Astrocyte (in vitro differentiated cells and primary cell): ENCODE results near the gene COL8A2. TPM values are rescaled to one million over a fixed set of nuclear protein-coding genes. Genes with fewer than 3 reads are reported as not detected.

ENCODE experiments used
- DNase-seq: peaks from one replicate; pipeline ENCODE4 v3.0.0-alpha.2; 2010; ENCODE audit warnings: low read depth
- FAIRE-seq: peaks from 2 replicates; lab custom pipeline; 2011; peaks lifted over from hg19 to GRCh38; lab: Jason Lieb, UNC
- H2AFZ ChIP-seq: 2 replicates; pipeline ENCODE4 v1.6.0; 2012; ENCODE audit warnings: low read depth, low read length, inconsistent platforms
- H3K27ac ChIP-seq: 2 replicates; pipeline ENCODE4 v1.5.1; 2011; ENCODE audit warnings: low read depth, low read length, inconsistent platforms
- H3K27me3 ChIP-seq: 2 replicates; pipeline ENCODE4 v1.6.0; 2011; ENCODE audit warnings: low read length, inconsistent platforms; ENCODE audit not compliant: insufficient read depth
- H3K36me3 ChIP-seq: 2 replicates; pipeline ENCODE4 v1.5.1; 2011; ENCODE audit warnings: low read length, inconsistent platforms; ENCODE audit not compliant: insufficient read depth
- H3K4me1 ChIP-seq: 2 replicates; pipeline ENCODE4 v1.5.1; 2011; ENCODE audit warnings: low read length, inconsistent platforms; ENCODE audit not compliant: insufficient read depth
- H3K4me2 ChIP-seq: 2 replicates; pipeline ENCODE4 v1.6.0; 2012; ENCODE audit warnings: low read length, inconsistent platforms
- H3K4me3 ChIP-seq: 2 replicates; pipeline ENCODE4 v1.5.1; 2011; ENCODE audit warnings: low read depth, mild to moderate bottlenecking, low read length, inconsistent platforms; ENCODE audit not compliant: insufficient read depth
- H3K79me2 ChIP-seq: 2 replicates; pipeline ENCODE4 v1.6.0; 2012; ENCODE audit warnings: mild to moderate bottlenecking, low read length, inconsistent platforms; ENCODE audit not compliant: insufficient read depth
- H3K9ac ChIP-seq: 2 replicates; pipeline ENCODE4 v1.6.0; 2012; ENCODE audit warnings: mild to moderate bottlenecking, low read length, inconsistent platforms
- H3K9me3 ChIP-seq: 2 replicates; pipeline ENCODE4 v1.5.1; 2012; ENCODE audit warnings: low read depth, mild to moderate bottlenecking, low read length, inconsistent platforms; ENCODE audit not compliant: insufficient read depth
- H4K20me1 ChIP-seq: 2 replicates; pipeline ENCODE4 v1.6.0; 2012; ENCODE audit warnings: low read length, inconsistent platforms; ENCODE audit not compliant: insufficient read depth
- H3K27ac Mint-ChIP-seq: one replicate; pipeline ENCODE4 v1.8.0; 2021; ENCODE audit warnings: mild to moderate bottlenecking, mixed read lengths; ENCODE audit not compliant: unreplicated experiment
- H3K27me3 Mint-ChIP-seq: one replicate; pipeline ENCODE4 v1.8.0; 2021; ENCODE audit warnings: low read depth, mixed read lengths; ENCODE audit not compliant: unreplicated experiment
- H3K36me3 Mint-ChIP-seq: one replicate; pipeline ENCODE4 v1.8.0; 2021; ENCODE audit warnings: low read depth, mixed read lengths; ENCODE audit not compliant: unreplicated experiment
- H3K4me1 Mint-ChIP-seq: one replicate; pipeline ENCODE4 v1.8.0; 2021; ENCODE audit warnings: low read depth, mixed read lengths; ENCODE audit not compliant: unreplicated experiment
- H3K4me3 Mint-ChIP-seq: one replicate; pipeline ENCODE4 v1.8.0; 2021; ENCODE audit warnings: mild to moderate bottlenecking, moderate library complexity, mixed read lengths; ENCODE audit not compliant: unreplicated experiment
- H3K9me3 Mint-ChIP-seq: one replicate; pipeline ENCODE4 v1.8.0; 2021; ENCODE audit warnings: mild to moderate bottlenecking, mixed read lengths; ENCODE audit not compliant: unreplicated experiment
- EZH2 ChIP-seq: IDR thresholded peaks from 2 replicates; pipeline ENCODE4 v1.6.1; 2012; ENCODE audit warnings: mild to moderate bottlenecking, low read length, inconsistent platforms; ENCODE audit not compliant: insufficient read depth
- total RNA-seq: library from RNA; stranded (reverse); gene quantifications from 2 replicates; pipeline ENCODE4 v1.2.1, GENCODE V29; 2021
- TF ChIP-seq, protein P1 (sequence below): IDR thresholded peaks from 2 replicates; pipeline ENCODE4 v1.5.1; 2011; ENCODE audit warnings: low read depth, mild to moderate bottlenecking, inconsistent platforms, low read length, moderate library complexity; ENCODE audit not compliant: insufficient read depth

Gene COL8A2
- total RNA-seq, 1 donor from 2014 or later = 3.4 TPM

DNA sequence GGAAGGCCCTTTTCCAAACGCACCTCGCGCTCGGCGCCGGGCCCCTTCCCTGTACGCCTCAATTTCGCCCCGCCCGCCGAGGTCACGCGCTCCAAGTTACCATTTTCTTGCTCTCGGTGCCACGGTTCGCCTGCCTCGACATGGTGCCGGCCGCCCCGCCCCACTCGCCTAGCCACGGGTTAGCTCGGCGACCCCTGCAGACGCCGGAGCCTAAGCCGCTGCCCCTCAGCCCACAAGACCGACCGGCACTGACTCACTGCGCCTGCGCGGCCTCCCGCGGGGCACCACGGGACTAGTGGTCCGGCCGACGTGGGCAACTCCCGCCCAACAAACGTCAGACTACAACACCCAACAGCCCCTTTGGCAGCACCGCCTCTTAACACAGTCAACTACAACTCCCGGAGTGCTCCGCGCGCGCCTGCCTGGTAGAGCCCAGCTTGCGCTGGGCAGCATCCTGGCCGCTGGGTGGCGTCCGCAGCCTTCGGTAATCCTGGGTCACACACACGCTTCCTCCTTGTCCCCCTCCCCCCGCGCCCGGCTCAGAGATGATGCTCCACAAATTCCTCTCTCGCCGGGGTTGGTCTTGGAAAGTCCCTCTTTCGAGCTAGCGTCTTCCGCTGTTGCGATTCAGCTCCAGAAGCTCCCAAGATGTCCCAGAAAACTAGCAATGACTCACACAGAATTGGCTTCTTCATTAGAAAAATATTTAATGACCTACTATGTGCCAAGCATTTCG, 24.4 kb upstream of the COL8A2 start, which contains the start of gene TRAPPC3:
Gene TRAPPC3 (minus strand): TSS at position 250 of the 736 bp plus-strand sequence. CDS start 108 bp downstream, at position 142.
- Mint-ChIP-seq H3K27me3 (no peaks in the 10 kb centered on the region), H3K9me3 (peaks cover 4% of the 10 kb centered on the region), H3K4me3 (peak within 1 kb of the TSS; percentile 96), H3K36me3 (peaks cover 6% of the 10 kb centered on the region), H3K4me1 (peaks cover 28% of the 10 kb centered on the region), H3K27ac (peak within 1 kb of the TSS; percentile 96)
- Histone ChIP-seq H3K27me3 (no peaks in the 10 kb centered on the region), H3K79me2 (peaks cover 39% of the 10 kb centered on the region), H3K4me1 (peaks cover 28% of the 10 kb centered on the region), H4K20me1 (peaks cover 11% of the 10 kb centered on the region), H3K4me2 (peak within 1 kb of the TSS; percentile 90), H3K36me3 (no peaks in the 10 kb centered on the region), H3K9me3 (no peaks in the 10 kb centered on the region), H3K27ac (peak within 1 kb of the TSS; percentile 98), H3K4me3 (peak within 1 kb of the TSS; percentile 72), H3K9ac (peak within 1 kb of the TSS; percentile 90), H2AFZ (peak within 1 kb of the TSS; percentile 78)
- TF ChIP-seq, protein P1, sequence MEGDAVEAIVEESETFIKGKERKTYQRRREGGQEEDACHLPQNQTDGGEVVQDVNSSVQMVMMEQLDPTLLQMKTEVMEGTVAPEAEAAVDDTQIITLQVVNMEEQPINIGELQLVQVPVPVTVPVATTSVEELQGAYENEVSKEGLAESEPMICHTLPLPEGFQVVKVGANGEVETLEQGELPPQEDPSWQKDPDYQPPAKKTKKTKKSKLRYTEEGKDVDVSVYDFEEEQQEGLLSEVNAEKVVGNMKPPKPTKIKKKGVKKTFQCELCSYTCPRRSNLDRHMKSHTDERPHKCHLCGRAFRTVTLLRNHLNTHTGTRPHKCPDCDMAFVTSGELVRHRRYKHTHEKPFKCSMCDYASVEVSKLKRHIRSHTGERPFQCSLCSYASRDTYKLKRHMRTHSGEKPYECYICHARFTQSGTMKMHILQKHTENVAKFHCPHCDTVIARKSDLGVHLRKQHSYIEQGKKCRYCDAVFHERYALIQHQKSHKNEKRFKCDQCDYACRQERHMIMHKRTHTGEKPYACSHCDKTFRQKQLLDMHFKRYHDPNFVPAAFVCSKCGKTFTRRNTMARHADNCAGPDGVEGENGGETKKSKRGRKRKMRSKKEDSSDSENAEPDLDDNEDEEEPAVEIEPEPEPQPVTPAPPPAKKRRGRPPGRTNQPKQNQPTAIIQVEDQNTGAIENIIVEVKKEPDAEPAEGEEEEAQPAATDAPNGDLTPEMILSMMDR = peak; percentile 91
- no peak for TF ChIP-seq EZH2
- FAIRE-seq = no peak
- DNase-seq = peak; percentile 99

DNA sequence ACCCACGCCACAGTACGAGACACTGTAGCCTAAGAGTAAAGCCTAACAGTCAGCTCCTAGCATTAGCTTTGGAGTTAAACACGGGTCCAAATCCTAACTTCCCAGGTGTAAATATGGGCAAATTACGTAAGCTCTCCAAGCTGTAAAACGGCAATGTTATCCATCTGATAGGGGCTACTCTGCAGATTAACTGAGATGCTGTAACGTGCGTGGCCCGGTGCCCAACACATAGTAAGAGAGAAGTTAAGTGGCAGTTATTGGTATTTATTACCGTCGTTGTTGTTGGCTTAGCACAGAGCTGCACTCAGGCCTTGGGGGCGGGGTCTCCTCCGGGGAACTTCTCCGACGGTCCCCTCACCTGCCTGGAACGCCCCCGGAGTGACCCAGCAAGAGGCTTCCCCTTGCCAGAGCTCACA, 23.8 kb upstream of the COL8A2 start:
- peak overlapping the region; percentile 90 for H3K4me2 ChIP-seq
- peaks cover 44% of the 10 kb centered on the region for H3K79me2 ChIP-seq
- H2AFZ ChIP-seq = peak overlapping the region; percentile 78
- no peaks in the 10 kb centered on the region for H3K9me3 ChIP-seq
- Mint-ChIP-seq H3K27ac (peak overlapping the region; percentile 95), H3K9me3 (peaks cover 2% of the 10 kb centered on the region), H3K4me3 (peak overlapping the region; percentile 96), H3K27me3 (no peaks in the 10 kb centered on the region), H3K36me3 (peaks cover 6% of the 10 kb centered on the region), H3K4me1 (peaks cover 26% of the 10 kb centered on the region)
- DNase-seq (no peak), FAIRE-seq (no peak)
- H3K9ac ChIP-seq = peak overlapping the region; percentile 90
- H3K27ac ChIP-seq = peak overlapping the region; percentile 83
- no peaks in the 10 kb centered on the region for H3K27me3 ChIP-seq
- TF ChIP-seq EZH2 = no peak
- TF ChIP-seq, protein P1 = no peak
- peak overlapping the region; percentile 72 for H3K4me3 ChIP-seq
- H3K4me1 ChIP-seq = peaks cover 28% of the 10 kb centered on the region
- H4K20me1 ChIP-seq = peaks cover 11% of the 10 kb centered on the region
- no peaks in the 10 kb centered on the region for H3K36me3 ChIP-seq

DNA sequence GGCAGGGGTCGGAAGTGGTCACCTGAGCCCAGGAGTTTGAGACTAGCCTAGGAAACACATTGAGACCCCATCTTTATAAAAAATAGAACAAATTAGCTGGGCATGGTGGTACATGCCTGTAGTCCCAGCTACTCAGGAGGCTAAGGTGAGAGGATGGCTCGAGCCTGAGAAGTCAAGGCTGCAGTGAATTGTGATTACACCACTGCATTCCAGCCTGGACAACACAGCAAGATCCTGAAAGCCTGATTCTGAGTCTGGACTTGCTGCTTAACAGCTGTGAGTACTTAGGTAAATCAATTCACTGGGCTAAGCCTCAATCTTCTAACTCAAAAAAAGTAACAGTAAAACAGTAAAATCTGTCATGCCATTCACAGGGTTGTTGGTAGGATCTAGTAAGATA, 19.4 kb upstream of the COL8A2 start:
- H3K4me3 Mint-ChIP-seq = no peak overlapping the region
- Histone ChIP-seq H3K79me2 (peaks cover 85% of the 10 kb centered on the region), H3K4me3 (no peak overlapping the region), H3K4me2 (no peak overlapping the region), H3K9ac (no peak overlapping the region), H3K9me3 (no peaks in the 10 kb centered on the region), H3K36me3 (peaks cover 4% of the 10 kb centered on the region), H3K27me3 (no peaks in the 10 kb centered on the region), H2AFZ (no peak overlapping the region), H3K4me1 (peaks cover 13% of the 10 kb centered on the region), H4K20me1 (peaks cover 38% of the 10 kb centered on the region), H3K27ac (no peak overlapping the region)
- no peaks in the 10 kb centered on the region for H3K9me3 Mint-ChIP-seq
- H3K4me1 Mint-ChIP-seq = peaks cover 12% of the 10 kb centered on the region
- no peak for TF ChIP-seq EZH2
- TF ChIP-seq, protein P1 = no peak
- no peak overlapping the region for H3K27ac Mint-ChIP-seq
- H3K36me3 Mint-ChIP-seq = peaks cover 12% of the 10 kb centered on the region
- no peaks in the 10 kb centered on the region for H3K27me3 Mint-ChIP-seq
- FAIRE-seq (no peak), DNase-seq (no peak)
